GM12874 (cell line): ENCODE data around the gene NEK6.

Experiments used
- CTCF ChIP-seq: IDR thresholded peaks from 2 replicates; pipeline ENCODE4 v1.5.1; 2011; ENCODE audit warnings: low read depth, mild to moderate bottlenecking, control low read depth, low read length, moderate library complexity; ENCODE audit not compliant: insufficient read depth

Gene NEK6

GRCh38 chr9:124345063-124345462 lies 87.3 kb downstream of the NEK6 start:
- TF ChIP-seq CTCF, result no peak

DNA sequence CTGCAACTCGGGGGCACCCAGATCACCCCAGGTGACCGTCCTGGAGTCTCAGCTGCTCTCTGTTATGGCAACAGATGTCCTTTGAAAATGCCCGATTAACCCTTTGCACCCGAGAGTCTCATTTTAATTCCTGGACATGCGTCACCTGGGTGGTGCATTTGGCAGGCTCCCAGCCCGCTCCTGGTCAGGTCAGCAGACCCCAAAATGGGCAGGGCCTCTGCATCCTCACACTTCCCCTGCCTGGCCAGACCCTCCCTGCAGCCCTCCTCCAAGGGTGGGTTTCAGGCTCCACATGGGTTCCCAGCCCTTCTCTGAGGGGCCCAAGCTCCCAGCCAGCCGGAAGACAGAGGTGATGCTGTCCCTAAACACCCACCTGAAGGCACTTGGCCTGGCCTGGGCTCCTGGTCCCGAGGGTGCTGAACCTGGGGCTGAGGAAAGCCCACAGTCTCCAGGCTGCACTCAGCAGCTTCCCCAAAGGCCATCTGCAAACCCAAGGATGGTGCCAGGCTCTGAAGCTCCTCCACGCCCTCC lies 88.1 kb downstream of the NEK6 start:
- TF ChIP-seq CTCF, result no peak

GRCh38 chr9:124346347-124347163 lies 88.8 kb downstream of the NEK6 start:
- no peak for TF ChIP-seq CTCF

DNA sequence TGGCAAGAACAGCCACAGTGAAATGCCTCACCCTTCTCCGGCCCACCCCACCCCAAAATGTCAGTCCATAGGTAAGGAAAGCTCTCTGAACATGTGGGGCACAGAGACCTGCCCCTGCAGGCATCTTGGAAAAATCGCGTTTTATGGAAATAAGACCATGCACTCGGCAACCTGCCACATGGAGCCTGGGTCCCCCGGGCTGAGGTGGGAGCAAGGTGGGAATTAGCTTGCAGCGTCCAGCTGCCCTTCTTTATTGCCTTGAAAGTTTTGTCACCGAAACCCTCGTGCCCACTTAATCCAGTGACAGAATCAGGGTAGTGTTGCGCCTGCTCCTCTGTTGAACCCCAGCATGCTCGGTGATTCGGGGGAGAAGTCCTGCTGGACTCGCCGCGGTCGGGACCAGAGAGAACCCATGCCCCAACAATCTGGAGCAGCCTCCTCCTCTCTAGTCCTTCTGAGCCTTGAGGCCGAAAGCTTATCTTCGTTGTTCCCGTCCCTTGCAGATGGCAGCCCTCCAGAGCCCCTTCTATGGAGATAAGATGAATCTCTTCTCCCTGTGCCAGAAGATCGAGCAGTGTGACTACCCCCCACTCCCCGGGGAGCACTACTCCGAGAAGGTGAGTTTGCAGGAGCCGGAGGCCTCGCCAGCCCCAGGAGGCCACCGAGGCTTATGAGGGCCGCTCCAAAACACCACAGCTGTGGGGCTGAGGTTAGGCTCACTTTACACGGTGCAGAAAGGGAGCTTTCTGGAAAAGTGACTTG lies 89.6 kb downstream of the NEK6 start:
- no peak for TF ChIP-seq CTCF

- TF ChIP-seq CTCF, result no peak
Measured at GRCh38 chr9:124347968-124348358, 90.2 kb downstream of the NEK6 start.

DNA sequence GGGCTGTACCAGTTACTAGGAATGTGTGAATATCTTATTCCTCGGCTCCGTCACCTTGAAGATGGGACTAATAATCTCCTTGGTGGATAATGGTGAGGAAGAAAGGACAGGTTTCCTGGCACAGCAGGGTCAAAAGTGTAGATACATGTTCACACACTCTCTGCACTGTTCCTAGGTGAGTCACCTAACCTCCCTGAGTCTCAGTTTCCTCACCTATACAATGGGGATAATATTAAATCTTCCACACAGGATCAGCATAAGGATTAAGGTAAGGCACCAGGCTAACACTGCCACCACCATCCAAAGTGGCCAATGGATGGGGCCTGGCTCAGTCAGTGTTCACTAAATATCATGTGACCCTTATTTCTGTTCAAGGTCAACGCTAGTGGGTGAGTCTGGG lies 90.6 kb downstream of the NEK6 start:
- TF ChIP-seq CTCF, result no peak

GRCh38 chr9:124348831-124349230 lies 91.1 kb downstream of the NEK6 start:
- TF ChIP-seq CTCF, result no peak
